Suppressor macrophage treated with lipopolysaccharide for 4 hours (primary cell): ENCODE data around the gene ATP2A3.
A peak's percentile ranks its signal among the peaks of the same experiment; 100 is the strongest.

Experiments
- DNase-seq: peaks from one replicate; pipeline ENCODE4 v3.0.0-alpha.2; 2020

ATP2A3 gene

GRCh38 chr17:3888343-3889171 is 75.7 kb downstream of the ATP2A3 start:
- no peak for DNase-seq

GRCh38 chr17:3887804-3888203 is 76.4 kb downstream of the ATP2A3 start:
- no peak for DNase-seq

GRCh38 chr17:3887394-3887793 is 76.8 kb downstream of the ATP2A3 start:
- DNase-seq: no peak

- peak; percentile 59 for DNase-seq
Observed at GRCh38 chr17:3886776-3887175, 77.5 kb downstream of the ATP2A3 start.

GRCh38 chr17:3885970-3886369 is 78.3 kb downstream of the ATP2A3 start:
- DNase-seq: peak; percentile 24

GRCh38 chr17:3885271-3885670 is 79.0 kb downstream of the ATP2A3 start:
- DNase-seq: no peak

- DNase-seq: no peak
Observed at GRCh38 chr17:3884188-3884587, 80.0 kb downstream of the ATP2A3 start.

- DNase-seq: no peak
Observed at GRCh38 chr17:3882276-3882675, 82.0 kb downstream of the ATP2A3 start.

GRCh38 chr17:3880983-3881382 is 83.3 kb downstream of the ATP2A3 start:
- DNase-seq: no peak

GRCh38 chr17:3879591-3880417 is 84.4 kb downstream of the ATP2A3 start:
- DNase-seq: no peak

- no peak for DNase-seq
Observed at GRCh38 chr17:3879186-3879585, 85.1 kb downstream of the ATP2A3 start.

GRCh38 chr17:3877220-3877619 is 87.0 kb downstream of the ATP2A3 start:
- no peak for DNase-seq

- DNase-seq: no peak
Observed at GRCh38 chr17:3875317-3875716, 88.9 kb downstream of the ATP2A3 start.
